ENCODE measurements around the gene IFITM1. TPM values are rescaled to one million over a fixed set of nuclear protein-coding genes. Genes with fewer than 3 reads are reported as not detected.
"Not testable (repeated sequence)": the region's sequence is repeated elsewhere in the genome, so short reads cannot be mapped to it uniquely, and the experiment has no call there.

Gene IFITM1
- total RNA-seq, 1 experiment from 2014 or later: 14.3 TPM

GRCh38 chr11:344836-345578 lies 31.2 kb downstream of the IFITM1 start:
- no peak for DNase-seq (ENCODE audit: low read depth)

DNA sequence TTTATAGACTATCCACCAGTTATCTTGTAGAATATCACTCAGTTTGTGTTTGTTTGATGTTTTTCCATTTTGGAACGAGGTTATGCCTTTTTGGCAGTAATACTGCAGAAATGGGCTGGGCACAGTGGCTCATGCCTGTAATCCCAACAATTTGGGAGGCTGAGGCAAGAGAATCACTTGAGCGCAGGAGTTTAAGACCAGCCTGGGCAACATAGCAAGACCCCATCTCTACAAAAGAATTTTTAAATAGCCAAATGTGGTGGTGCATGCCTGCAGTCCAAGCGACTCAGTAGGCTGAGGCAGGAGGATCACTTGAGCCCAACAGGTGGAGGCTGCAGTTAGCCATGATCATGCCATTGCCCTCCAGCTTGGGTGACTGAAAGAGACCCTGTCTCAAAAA lies 32.7 kb downstream of the IFITM1 start:
- DNase-seq (ENCODE audit: low read depth): no peak

GRCh38 chr11:349270-349954 lies 35.6 kb downstream of the IFITM1 start:
- not testable (repeated sequence) for DNase-seq (ENCODE audit: low read depth)

GRCh38 chr11:350033-350722 lies 36.3 kb downstream of the IFITM1 start:
- not testable (repeated sequence) for DNase-seq (ENCODE audit: low read depth)

DNA sequence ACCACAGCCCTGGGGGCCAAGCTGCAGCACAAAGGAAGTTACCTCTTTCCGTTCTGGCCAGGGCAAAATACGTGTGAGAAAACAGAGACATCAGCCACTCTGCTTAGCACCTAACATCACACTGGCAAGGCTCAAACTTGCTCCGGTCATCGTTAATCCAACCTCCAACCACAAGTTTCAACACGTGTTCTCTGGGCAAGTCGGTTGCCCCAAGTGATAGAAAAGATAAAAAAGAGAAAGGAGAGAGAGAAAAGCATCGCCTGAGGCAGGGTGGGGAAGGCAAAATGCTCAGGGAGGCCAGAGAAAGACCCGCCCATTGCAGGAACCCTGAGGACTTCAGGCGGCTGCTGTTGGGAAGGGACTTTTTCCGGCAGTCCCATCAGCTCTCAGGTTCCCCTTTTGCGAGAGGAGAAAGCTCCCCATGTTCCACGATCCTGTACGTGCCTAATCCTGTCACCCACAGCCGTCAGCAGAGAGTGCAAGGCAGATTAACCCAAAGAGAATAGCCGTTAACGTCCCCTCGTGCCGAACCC lies 36.9 kb downstream of the IFITM1 start:
- DNase-seq (ENCODE audit: low read depth): peak; percentile 60

DNA sequence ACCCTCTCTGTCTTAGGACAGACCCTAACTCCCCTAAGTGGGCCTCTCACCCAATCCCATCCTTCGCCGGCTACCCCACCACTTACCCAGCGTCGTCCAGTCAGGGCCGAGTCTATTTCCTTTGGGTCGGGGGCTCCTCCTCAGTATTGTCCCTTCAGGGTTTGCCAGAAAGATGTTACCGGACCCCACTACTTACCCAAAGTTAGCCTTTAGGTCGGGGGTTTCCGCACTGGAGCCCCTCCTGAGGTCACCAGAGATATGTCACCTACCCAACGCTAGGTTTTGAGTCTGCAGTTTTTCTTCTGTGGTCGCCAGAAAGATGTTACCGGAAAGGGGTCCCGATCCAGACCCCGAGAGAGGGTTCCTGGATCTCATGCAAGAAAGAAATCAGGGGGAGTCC lies 37.6 kb downstream of the IFITM1 start:
- no peak for DNase-seq (ENCODE audit: low read depth)

DNA sequence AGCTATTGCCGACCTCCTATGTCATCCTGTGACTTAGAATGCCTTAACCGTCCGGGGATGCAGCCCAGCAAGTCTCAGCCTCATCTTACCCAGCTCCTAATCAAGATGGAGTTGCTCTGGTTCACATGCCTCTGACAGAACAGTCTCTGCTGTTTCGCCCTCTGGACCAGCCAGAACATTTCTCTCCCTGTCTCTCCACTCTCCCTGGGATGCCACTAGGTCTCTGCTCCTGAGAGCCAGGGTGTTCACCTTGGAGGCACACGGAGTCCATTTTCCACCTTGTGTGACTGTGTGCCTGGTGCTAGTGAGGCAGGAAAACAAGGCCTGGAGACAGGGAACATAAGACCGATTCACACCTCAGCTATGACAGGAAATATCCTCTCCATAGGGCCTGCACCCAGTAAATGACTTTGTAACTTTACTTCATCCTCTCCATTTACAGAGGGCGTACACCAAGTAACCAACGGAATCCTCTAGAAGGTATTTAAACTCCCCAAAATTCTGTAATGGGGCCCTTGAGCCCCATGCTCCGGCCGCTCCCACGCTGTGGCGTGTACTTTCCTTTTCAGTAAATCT lies 38.7 kb downstream of the IFITM1 start:
- DNase-seq (ENCODE audit: low read depth): no peak

DNA sequence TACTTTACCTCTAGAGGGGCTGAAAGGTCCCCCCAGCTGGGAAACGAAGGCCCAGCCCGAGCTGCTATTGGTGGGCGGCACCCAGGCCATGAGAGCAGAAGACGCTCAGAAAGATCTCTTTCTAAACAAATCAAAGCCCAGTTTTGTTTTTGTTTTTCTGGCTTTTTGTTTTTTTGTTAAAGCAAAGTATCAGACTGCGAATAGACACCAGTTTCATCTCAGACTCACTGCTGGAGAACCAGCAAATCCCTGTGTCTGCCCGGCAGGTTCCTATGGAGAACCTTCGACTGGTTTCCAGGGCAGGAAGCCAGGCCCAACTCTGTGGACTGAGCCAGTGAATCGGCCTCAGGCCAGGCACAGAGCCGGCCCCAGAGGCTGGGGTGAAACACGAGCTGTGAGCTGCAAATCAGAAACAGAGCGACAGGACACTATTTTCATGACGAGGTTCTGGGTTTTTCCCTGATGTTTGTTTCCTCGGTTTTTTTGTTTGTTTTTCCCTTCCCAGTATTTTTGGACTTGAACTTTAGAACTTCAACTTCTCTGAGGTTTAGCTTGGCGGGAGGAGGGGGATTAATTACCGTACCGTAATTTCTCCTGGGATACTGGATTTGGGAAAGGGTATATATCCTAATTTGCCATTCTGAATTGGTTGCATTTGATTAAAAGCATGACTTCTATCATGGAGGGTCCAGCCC lies 39.5 kb downstream of the IFITM1 start:
- DNase-seq (ENCODE audit: low read depth): peak; percentile 43

DNA sequence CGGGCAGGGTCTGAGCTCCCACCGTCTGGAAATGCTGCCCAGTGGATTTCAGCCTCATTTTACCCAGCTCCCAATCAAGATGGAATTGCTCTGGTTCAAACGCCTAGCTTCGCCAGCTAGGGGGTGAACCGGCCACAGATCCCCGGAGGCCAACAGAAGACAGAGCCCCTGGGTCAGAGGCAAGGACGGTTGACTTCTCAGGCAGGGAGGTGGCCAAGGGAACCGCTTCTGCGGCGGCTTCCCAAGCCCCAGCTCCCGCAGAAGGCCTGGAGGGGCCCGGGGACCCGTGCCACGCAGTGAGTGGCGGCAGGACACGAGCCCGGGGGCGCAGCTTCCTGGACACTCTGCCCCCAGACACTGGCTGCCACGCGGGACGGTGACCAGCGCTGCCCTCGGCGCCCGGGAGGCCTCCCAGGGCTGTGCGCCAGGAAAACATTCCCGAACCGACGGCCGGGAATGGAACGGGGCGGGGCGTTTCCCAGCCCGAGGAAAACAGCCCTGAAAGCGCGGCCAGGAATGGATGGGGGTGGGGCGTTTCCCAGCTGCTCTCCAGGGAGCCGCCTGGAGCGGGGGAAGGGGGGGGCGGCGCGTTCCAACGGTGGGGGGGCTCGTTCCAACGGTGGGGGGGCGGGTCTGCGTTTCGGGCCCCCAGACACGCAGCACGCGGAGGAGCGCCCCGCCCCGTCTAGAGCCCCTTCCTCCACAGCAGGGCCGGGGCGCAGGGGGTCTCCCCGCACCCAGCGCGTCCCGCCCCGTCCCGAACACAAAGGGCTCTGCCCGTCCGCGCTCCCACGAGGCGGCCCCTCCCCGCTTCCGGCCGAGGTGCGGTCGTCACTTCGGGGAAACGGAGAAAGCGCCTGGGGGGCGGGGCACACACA lies 42.0 kb downstream of the IFITM1 start:
- DNase-seq (ENCODE audit: low read depth): peak; percentile 87

DNA sequence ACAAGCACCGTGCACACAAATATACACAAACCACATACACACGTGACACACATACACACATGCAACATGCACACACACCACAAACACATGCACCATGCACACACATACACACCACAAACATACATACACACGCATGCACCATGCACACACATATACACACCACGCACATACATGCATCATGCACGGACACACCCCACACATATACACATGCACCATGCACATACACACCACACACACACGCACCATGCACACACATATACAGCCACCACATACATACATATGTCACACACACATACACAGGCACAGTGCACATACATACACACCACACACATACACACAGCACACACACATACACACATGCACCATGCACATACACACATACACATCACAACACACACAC lies 42.8 kb downstream of the IFITM1 start:
- DNase-seq (ENCODE audit: low read depth): no peak

DNA sequence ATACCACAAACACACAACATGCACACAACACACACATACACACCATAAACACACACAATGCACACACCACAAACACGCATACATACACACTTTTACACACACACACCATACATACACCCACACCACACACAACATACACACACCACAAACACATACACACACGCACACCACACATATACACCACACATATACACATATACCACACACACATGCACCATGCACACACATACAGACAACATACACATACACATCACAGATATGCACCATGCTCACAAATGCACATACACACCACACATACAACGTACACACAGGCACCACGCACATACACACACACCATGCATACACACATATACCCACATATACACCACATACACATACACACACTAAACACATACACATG lies 43.7 kb downstream of the IFITM1 start:
- DNase-seq (ENCODE audit: low read depth): no peak

- no peak for DNase-seq (ENCODE audit: low read depth)
Observed at GRCh38 chr11:358129-358800, 44.4 kb downstream of the IFITM1 start.

GRCh38 chr11:359181-359714 lies 45.4 kb downstream of the IFITM1 start:
- no peak for DNase-seq (ENCODE audit: low read depth)

GRCh38 chr11:360326-361280 lies 46.8 kb downstream of the IFITM1 start:
- no peak for DNase-seq (ENCODE audit: low read depth)

- no peak for DNase-seq (ENCODE audit: low read depth)
Observed at GRCh38 chr11:362642-363442, 49.0 kb downstream of the IFITM1 start.

GRCh38 chr11:363443-363805 lies 49.6 kb downstream of the IFITM1 start:
- not testable (repeated sequence) for DNase-seq (ENCODE audit: low read depth)

DNA sequence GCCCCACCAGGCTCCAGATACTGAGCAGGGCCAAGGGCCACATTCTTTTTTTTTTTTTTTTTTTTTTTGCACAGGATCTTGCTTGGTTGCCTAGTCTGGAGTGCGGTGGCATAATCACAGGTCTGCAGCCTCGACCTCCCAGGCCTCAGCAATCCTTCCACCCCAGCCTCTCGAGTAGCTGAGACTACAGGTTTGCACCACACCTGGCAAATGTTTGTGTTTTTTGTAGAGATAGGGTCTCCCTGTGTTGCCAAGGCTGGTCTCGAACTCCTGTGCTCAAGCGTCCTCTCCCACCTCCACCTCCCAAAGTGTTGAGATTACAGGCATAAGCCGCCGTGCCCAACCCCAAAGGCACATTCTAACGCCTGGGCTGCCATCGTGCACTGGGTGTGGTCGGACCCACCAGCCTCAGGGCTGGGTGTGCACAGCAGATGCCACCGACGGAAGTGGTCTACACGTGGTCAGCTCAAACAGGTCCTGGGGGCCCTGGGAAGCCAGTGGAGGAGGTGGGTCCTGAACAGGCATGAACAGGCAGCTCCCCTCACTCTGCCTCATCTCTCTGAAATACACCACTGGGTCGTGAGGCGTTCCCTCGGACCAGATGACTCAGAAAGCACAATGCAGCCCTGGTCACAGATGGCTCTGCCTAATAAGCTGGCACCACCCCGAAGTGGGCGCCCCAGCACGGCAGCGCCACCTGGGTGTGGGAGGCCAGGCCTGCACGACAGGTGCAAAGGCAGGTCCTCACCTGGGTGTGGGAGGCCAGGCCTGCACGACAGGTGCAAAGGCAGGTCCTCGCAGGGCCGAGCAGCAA lies 50.3 kb downstream of the IFITM1 start:
- DNase-seq (ENCODE audit: low read depth): peak; percentile 53
